ENCODE data around the gene NR0B2. TPM values are rescaled to one million over a fixed set of nuclear protein-coding genes. Genes with fewer than 3 reads are reported as not detected.
A peak's percentile ranks its signal among the peaks of the same experiment; 100 is the strongest.

Gene NR0B2
- total RNA-seq, 1 donor from 2014 or later: not detected

GRCh38 chr1:26862781-26863684 lies 50.7 kb downstream of the NR0B2 start, which contains the start of gene SFN:
SFN (plus strand) TSS chr1:26863149; CDS start chr1:26863213, 64 bp downstream.
- Mint-ChIP-seq H3K4me3 (peak within 1 kb of the TSS; percentile 92), H3K27me3 (no peaks in the 10 kb centered on the region), H3K4me1 (peaks cover 23% of the 10 kb centered on the region), H3K27ac (peak within 1 kb of the TSS; percentile 98), H3K36me3 (ENCODE audit: low read depth) (peaks cover 4% of the 10 kb centered on the region), H3K9me3 (no peaks in the 10 kb centered on the region)
- ATAC-seq (ENCODE audit: low read depth): no peak
- POLR2A ChIA-PET: interaction anchor here (0.8 to 3.6 kb wide), 2 partner anchors 24 to 26 kb away, joined by 3 to 64 read pairs; partner anchors contain the start of gene GPN2
- CTCF ChIA-PET: interaction anchor here (0.8 to 1.4 kb wide), 2 partner anchors 14 to 29 kb away, joined by 3 to 4 read pairs; no protein-coding TSS in a partner anchor
- no peak for DNase-seq
- no peak for TF ChIP-seq CTCF (IDR thresholded peaks at IDR 0.05)
- intact Hi-C loops (cut with micrococcal nuclease): no loop called here

- ChIA-PET POLR2A (interaction anchor here (0.6 to 0.8 kb wide), 2 partner anchors 23 to 487 kb away, joined by 3 to 5 read pairs; no protein-coding TSS in a partner anchor), CTCF (interaction anchor here (1.4 kb wide), 1 partner anchor 27 kb away, joined by 3 read pairs; no protein-coding TSS in a partner anchor)
- H3K4me3 Mint-ChIP-seq: peak overlapping the region; percentile 44
- intact Hi-C loops (cut with micrococcal nuclease): no loop called here
- TF ChIP-seq CTCF (IDR thresholded peaks at IDR 0.05): no peak
- H3K4me1 Mint-ChIP-seq: peaks cover 23% of the 10 kb centered on the region
- ATAC-seq (ENCODE audit: low read depth) (no peak), DNase-seq (no peak)
- peaks cover 5% of the 10 kb centered on the region for H3K36me3 Mint-ChIP-seq (ENCODE audit: low read depth)
- H3K27ac Mint-ChIP-seq: no peak overlapping the region
- H3K27me3 Mint-ChIP-seq: no peaks in the 10 kb centered on the region
- H3K9me3 Mint-ChIP-seq: no peaks in the 10 kb centered on the region
Measured at GRCh38 chr1:26861889-26862378, 51.8 kb downstream of the NR0B2 start.

Other genes starting within 250 kb of the NR0B2 start
- gene ARID1A, start 218.0 kb downstream of the NR0B2 start, total RNA-seq: 116 and 142 TPM in 2 replicates
- gene PIGV, start 126.0 kb downstream of the NR0B2 start, total RNA-seq: 29.6 and 35.4 TPM in 2 replicates
- 27.1 and 30.3 TPM in 2 replicates for gene ZDHHC18, start 87.3 kb downstream of the NR0B2 start, total RNA-seq
- gene SFN, start 50.8 kb downstream of the NR0B2 start, total RNA-seq: 0.22 and 0.29 TPM in 2 replicates
- gene GPN2, start 23.7 kb downstream of the NR0B2 start, total RNA-seq: 42.6 and 48.6 TPM in 2 replicates
- gene GPATCH3, start 13.5 kb downstream of the NR0B2 start, total RNA-seq: 24.0 and 26.0 TPM in 2 replicates
- 71.7 and 73.7 TPM in 2 replicates for gene NUDC, start 7.8 kb upstream of the NR0B2 start, total RNA-seq
- gene KDF1, start 46.5 kb upstream of the NR0B2 start, total RNA-seq: 0.59 and 0.75 TPM in 2 replicates
- 0.24 and 0.44 TPM in 2 replicates for gene TRNP1, start 79.7 kb upstream of the NR0B2 start, total RNA-seq
- not detected in 2 replicates for gene TENT5B, start 98.9 kb upstream of the NR0B2 start, total RNA-seq
- 12.2 and 13.6 TPM in 2 replicates for gene SLC9A1, start 241.2 kb upstream of the NR0B2 start, total RNA-seq

Measured in activated B cell treated with CpG ODN at 0.5 μM for 24 hours (primary cell).